Measurements from ENCODE around the gene COLGALT1.
"Not testable (repeated sequence)": the region's sequence is repeated elsewhere in the genome, so short reads cannot be mapped to it uniquely, and the experiment has no call there.

The COLGALT1 gene

GRCh38 chr19:17555480-17555928 is at the start of gene COLGALT1:
COLGALT1 (plus strand) TSS chr19:17555649; CDS start chr19:17555714, 65 bp downstream.
- peak; percentile 97 for DNase-seq (ENCODE audit: low read depth)
- peak within 1 kb of the TSS; percentile 88 for H3K4me3 ChIP-seq (replicated peaks; ENCODE audit: low read depth, low read length)
- TF ChIP-seq CTCF (IDR thresholded peaks at IDR 0.05; ENCODE audit: low read length, missing control alignments): no peak

GRCh38 chr19:17506745-17507144 is 48.7 kb upstream of the COLGALT1 start:
- no peak overlapping the region for H3K4me3 ChIP-seq (replicated peaks; ENCODE audit: low read depth, low read length)
- DNase-seq (ENCODE audit: low read depth): no peak
- no peak for TF ChIP-seq CTCF (IDR thresholded peaks at IDR 0.05; ENCODE audit: low read length, missing control alignments)

- H3K4me3 ChIP-seq (replicated peaks; ENCODE audit: low read depth, low read length); DNase-seq (ENCODE audit: low read depth): not testable (repeated sequence)
These were observed 46.9 kb upstream of the COLGALT1 start for GRCh38 chr19:17508558-17508933.

GRCh38 chr19:17510220-17510993 is 45.0 kb upstream of the COLGALT1 start:
- H3K4me3 ChIP-seq (replicated peaks; ENCODE audit: low read depth, low read length): peak overlapping the region; percentile 79
- DNase-seq (ENCODE audit: low read depth): no peak
- no peak for TF ChIP-seq CTCF (IDR thresholded peaks at IDR 0.05; ENCODE audit: low read length, missing control alignments)

- H3K4me3 ChIP-seq (replicated peaks; ENCODE audit: low read depth, low read length): peak overlapping the region; percentile 79
- DNase-seq (ENCODE audit: low read depth): peak; percentile 84
- TF ChIP-seq CTCF (IDR thresholded peaks at IDR 0.05; ENCODE audit: low read length, missing control alignments): peak; percentile 16
These were observed 43.5 kb upstream of the COLGALT1 start for GRCh38 chr19:17511724-17512573.

GRCh38 chr19:17512574-17512939 is 42.9 kb upstream of the COLGALT1 start:
- H3K4me3 ChIP-seq (replicated peaks; ENCODE audit: low read depth, low read length): peak overlapping the region; percentile 79
- TF ChIP-seq CTCF (IDR thresholded peaks at IDR 0.05; ENCODE audit: low read length, missing control alignments): no peak
- DNase-seq (ENCODE audit: low read depth): no peak

- no peak overlapping the region for H3K4me3 ChIP-seq (replicated peaks; ENCODE audit: low read depth, low read length)
- TF ChIP-seq CTCF (IDR thresholded peaks at IDR 0.05; ENCODE audit: low read length, missing control alignments): no peak
- DNase-seq (ENCODE audit: low read depth): no peak
These were observed 39.9 kb upstream of the COLGALT1 start for GRCh38 chr19:17515408-17516149.

All from fibroblast of pulmonary artery (primary cell).